NCI-H2196 (cell line): Measurements from ENCODE around the gene DENND1C.

ENCODE experiments used
- DNase-seq: peaks from one replicate; lab custom pipeline; 2025; ENCODE audit not compliant: unreplicated experiment; lab: John Stamatoyannopoulos, UW

DENND1C gene

GRCh38 chr19:6425732-6426620 is 55.6 kb downstream of the DENND1C start:
- DNase-seq: peak; percentile 19

GRCh38 chr19:6424939-6425731 is 56.5 kb downstream of the DENND1C start:
- DNase-seq: peak; percentile 99

- peak; percentile 23 for DNase-seq
Measured at GRCh38 chr19:6424195-6424938, 57.2 kb downstream of the DENND1C start, which contains the start of gene KHSRP. TSS of gene KHSRP (minus strand) at chr19:6424811. CDS start at chr19:6424701, 110 bp downstream.

GRCh38 chr19:6423499-6424194 is 57.9 kb downstream of the DENND1C start:
- peak; percentile 17 for DNase-seq

GRCh38 chr19:6421075-6422014 is 60.2 kb downstream of the DENND1C start:
- no peak for DNase-seq

- no peak for DNase-seq
Measured at GRCh38 chr19:6418562-6418932, 63.0 kb downstream of the DENND1C start.

GRCh38 chr19:6417713-6418561 is 63.6 kb downstream of the DENND1C start:
- peak; percentile 46 for DNase-seq
